ENCODE results near the gene PSKH1.

DNA sequence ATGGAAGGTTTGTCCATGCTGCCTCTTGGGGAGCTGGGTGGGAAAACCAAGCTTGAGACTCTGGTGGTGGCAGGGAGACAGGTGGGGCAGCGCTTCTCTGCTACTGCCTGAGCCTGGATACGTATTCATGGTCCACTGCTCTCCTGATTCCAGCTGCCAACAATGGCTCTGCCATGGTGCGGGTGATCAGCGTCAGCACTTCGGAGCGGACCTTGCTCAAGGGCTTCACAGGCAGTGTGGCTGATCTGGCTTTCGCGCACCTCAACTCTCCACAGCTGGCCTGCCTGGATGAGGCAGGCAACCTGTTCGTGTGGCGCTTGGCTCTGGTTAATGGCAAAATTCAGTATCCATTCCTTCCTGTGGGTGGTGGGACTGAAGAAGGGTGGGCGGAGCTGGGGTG, 16.0 kb upstream of the PSKH1 start:
- TF ChIP-seq ZNF670 (tag by site-specific recombination; IDR thresholded peaks at IDR 0.05; ENCODE audit: low read depth) (no peak), ZBTB7A (tag by site-specific recombination; IDR thresholded peaks at IDR 0.05; ENCODE audit: low read depth) (no peak), ZNF521 (tag by site-specific recombination; IDR thresholded peaks at IDR 0.05) (no peak), ZFP37 (tag by site-specific recombination; IDR thresholded peaks at IDR 0.05) (no peak), ZNF211 (tag by site-specific recombination; IDR thresholded peaks at IDR 0.05; ENCODE audit: low read depth) (no peak)
- TF ChIP-seq, protein P1, sequence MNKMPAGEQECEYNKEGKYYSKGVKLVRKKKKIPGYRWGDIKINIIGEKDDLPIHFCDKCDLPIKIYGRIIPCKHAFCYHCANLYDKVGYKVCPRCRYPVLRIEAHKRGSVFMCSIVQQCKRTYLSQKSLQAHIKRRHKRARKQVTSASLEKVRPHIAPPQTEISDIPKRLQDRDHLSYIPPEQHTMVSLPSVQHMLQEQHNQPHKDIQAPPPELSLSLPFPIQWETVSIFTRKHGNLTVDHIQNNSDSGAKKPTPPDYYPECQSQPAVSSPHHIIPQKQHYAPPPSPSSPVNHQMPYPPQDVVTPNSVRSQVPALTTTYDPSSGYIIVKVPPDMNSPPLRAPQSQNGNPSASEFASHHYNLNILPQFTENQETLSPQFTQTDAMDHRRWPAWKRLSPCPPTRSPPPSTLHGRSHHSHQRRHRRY (tag by site-specific recombination; IDR thresholded peaks at IDR 0.05), result no peak
- TF ChIP-seq, protein P2, sequence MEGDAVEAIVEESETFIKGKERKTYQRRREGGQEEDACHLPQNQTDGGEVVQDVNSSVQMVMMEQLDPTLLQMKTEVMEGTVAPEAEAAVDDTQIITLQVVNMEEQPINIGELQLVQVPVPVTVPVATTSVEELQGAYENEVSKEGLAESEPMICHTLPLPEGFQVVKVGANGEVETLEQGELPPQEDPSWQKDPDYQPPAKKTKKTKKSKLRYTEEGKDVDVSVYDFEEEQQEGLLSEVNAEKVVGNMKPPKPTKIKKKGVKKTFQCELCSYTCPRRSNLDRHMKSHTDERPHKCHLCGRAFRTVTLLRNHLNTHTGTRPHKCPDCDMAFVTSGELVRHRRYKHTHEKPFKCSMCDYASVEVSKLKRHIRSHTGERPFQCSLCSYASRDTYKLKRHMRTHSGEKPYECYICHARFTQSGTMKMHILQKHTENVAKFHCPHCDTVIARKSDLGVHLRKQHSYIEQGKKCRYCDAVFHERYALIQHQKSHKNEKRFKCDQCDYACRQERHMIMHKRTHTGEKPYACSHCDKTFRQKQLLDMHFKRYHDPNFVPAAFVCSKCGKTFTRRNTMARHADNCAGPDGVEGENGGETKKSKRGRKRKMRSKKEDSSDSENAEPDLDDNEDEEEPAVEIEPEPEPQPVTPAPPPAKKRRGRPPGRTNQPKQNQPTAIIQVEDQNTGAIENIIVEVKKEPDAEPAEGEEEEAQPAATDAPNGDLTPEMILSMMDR (tag by site-specific recombination; IDR thresholded peaks at IDR 0.05), result no peak
- TF ChIP-seq, protein P3, sequence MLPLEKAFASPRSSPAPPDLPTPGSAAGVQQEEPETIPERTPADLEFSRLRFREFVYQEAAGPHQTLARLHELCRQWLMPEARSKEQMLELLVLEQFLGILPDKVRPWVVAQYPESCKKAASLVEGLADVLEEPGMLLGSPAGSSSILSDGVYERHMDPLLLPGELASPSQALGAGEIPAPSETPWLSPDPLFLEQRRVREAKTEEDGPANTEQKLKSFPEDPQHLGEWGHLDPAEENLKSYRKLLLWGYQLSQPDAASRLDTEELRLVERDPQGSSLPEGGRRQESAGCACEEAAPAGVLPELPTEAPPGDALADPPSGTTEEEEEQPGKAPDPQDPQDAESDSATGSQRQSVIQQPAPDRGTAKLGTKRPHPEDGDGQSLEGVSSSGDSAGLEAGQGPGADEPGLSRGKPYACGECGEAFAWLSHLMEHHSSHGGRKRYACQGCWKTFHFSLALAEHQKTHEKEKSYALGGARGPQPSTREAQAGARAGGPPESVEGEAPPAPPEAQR (tag by site-specific recombination; IDR thresholded peaks at IDR 0.05), result no peak
- TF ChIP-seq, protein P4, sequence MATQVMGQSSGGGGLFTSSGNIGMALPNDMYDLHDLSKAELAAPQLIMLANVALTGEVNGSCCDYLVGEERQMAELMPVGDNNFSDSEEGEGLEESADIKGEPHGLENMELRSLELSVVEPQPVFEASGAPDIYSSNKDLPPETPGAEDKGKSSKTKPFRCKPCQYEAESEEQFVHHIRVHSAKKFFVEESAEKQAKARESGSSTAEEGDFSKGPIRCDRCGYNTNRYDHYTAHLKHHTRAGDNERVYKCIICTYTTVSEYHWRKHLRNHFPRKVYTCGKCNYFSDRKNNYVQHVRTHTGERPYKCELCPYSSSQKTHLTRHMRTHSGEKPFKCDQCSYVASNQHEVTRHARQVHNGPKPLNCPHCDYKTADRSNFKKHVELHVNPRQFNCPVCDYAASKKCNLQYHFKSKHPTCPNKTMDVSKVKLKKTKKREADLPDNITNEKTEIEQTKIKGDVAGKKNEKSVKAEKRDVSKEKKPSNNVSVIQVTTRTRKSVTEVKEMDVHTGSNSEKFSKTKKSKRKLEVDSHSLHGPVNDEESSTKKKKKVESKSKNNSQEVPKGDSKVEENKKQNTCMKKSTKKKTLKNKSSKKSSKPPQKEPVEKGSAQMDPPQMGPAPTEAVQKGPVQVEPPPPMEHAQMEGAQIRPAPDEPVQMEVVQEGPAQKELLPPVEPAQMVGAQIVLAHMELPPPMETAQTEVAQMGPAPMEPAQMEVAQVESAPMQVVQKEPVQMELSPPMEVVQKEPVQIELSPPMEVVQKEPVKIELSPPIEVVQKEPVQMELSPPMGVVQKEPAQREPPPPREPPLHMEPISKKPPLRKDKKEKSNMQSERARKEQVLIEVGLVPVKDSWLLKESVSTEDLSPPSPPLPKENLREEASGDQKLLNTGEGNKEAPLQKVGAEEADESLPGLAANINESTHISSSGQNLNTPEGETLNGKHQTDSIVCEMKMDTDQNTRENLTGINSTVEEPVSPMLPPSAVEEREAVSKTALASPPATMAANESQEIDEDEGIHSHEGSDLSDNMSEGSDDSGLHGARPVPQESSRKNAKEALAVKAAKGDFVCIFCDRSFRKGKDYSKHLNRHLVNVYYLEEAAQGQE (tag by site-specific recombination; IDR thresholded peaks at IDR 0.05), result no peak
- TF ChIP-seq, protein P5, sequence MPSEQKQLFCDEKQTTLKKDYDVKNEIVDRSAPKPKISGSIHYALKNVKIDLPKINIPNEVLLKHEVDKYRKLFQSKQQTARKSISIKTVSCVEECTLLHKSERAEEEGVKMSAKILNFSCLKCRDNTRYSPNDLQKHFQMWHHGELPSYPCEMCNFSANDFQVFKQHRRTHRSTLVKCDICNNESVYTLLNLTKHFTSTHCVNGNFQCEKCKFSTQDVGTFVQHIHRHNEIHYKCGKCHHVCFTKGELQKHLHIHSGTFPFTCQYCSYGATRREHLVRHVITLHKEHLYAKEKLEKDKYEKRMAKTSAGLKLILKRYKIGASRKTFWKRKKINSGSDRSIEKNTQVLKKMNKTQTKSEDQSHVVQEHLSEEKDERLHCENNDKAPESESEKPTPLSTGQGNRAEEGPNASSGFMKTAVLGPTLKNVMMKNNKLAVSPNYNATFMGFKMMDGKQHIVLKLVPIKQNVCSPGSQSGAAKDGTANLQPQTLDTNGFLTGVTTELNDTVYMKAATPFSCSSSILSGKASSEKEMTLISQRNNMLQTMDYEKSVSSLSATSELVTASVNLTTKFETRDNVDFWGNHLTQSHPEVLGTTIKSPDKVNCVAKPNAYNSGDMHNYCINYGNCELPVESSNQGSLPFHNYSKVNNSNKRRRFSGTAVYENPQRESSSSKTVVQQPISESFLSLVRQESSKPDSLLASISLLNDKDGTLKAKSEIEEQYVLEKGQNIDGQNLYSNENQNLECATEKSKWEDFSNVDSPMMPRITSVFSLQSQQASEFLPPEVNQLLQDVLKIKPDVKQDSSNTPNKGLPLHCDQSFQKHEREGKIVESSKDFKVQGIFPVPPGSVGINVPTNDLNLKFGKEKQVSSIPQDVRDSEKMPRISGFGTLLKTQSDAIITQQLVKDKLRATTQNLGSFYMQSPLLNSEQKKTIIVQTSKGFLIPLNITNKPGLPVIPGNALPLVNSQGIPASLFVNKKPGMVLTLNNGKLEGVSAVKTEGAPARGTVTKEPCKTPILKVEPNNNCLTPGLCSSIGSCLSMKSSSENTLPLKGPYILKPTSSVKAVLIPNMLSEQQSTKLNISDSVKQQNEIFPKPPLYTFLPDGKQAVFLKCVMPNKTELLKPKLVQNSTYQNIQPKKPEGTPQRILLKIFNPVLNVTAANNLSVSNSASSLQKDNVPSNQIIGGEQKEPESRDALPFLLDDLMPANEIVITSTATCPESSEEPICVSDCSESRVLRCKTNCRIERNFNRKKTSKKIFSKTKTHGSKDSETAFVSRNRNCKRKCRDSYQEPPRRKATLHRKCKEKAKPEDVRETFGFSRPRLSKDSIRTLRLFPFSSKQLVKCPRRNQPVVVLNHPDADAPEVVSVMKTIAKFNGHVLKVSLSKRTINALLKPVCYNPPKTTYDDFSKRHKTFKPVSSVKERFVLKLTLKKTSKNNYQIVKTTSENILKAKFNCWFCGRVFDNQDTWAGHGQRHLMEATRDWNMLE (tag by site-specific recombination; conservative IDR thresholded peaks at IDR 0.05; ENCODE audit: low read depth), result no peak
- TF ChIP-seq, protein P6, sequence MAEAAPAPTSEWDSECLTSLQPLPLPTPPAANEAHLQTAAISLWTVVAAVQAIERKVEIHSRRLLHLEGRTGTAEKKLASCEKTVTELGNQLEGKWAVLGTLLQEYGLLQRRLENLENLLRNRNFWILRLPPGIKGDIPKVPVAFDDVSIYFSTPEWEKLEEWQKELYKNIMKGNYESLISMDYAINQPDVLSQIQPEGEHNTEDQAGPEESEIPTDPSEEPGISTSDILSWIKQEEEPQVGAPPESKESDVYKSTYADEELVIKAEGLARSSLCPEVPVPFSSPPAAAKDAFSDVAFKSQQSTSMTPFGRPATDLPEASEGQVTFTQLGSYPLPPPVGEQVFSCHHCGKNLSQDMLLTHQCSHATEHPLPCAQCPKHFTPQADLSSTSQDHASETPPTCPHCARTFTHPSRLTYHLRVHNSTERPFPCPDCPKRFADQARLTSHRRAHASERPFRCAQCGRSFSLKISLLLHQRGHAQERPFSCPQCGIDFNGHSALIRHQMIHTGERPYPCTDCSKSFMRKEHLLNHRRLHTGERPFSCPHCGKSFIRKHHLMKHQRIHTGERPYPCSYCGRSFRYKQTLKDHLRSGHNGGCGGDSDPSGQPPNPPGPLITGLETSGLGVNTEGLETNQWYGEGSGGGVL (tag by site-specific recombination; IDR thresholded peaks at IDR 0.05), result no peak
